IPS-15b (cell line): ENCODE results near the gene CA11.
"Not testable (repeated sequence)": the region's sequence is repeated elsewhere in the genome, so short reads cannot be mapped to it uniquely, and the experiment has no call there.

Experiments
- H3K27me3 ChIP-seq: one replicate; pipeline ENCODE4 v1.6.1; 2013; ENCODE audit warnings: low read length; ENCODE audit not compliant: control insufficient read depth, insufficient read depth
- H3K36me3 ChIP-seq: one replicate; pipeline ENCODE4 v1.6.1; 2013; ENCODE audit warnings: low read length; ENCODE audit not compliant: control insufficient read depth, insufficient read depth
- H3K4me1 ChIP-seq: one replicate; pipeline ENCODE4 v1.6.1; 2013; ENCODE audit warnings: mild to moderate bottlenecking, low read length; ENCODE audit not compliant: control insufficient read depth, insufficient read depth
- H3K4me3 ChIP-seq: one replicate; pipeline ENCODE4 v1.5.1; 2013; ENCODE audit warnings: low read depth, low read length
- H3K9ac ChIP-seq: one replicate; pipeline ENCODE4 v1.6.1; 2013; ENCODE audit warnings: low read depth, mild to moderate bottlenecking, low read length
- H3K9me3 ChIP-seq: one replicate; pipeline ENCODE4 v1.6.1; 2013; ENCODE audit warnings: mild to moderate bottlenecking, low read length; ENCODE audit not compliant: control insufficient read depth, insufficient read depth

Gene CA11

GRCh38 chr19:48646001-48646721 is at the start of gene CA11:
Gene CA11, minus strand, starts transcription at chr19:48646187. Its CDS starts 555 bp downstream, at chr19:48645632.
- Histone ChIP-seq H3K4me1 (peaks cover 4% of the 10 kb centered on the region), H3K9me3 (no peaks in the 10 kb centered on the region), H3K27me3 (no peaks in the 10 kb centered on the region)

GRCh38 chr19:48693629-48694028 is 47.6 kb upstream of the CA11 start:
- H3K4me1 ChIP-seq, H3K9me3 ChIP-seq, H3K4me3 ChIP-seq, H3K27me3 ChIP-seq, H3K36me3 ChIP-seq, H3K9ac ChIP-seq: not testable (repeated sequence)

More at GRCh38 chr19:48646001-48646721, at the start of gene CA11:
- H3K4me3 ChIP-seq, result peak within 1 kb of the TSS; percentile 94
- H3K9ac ChIP-seq, result peak within 1 kb of the TSS; percentile 56
- H3K36me3 ChIP-seq, result no peaks in the 10 kb centered on the region

DNA sequence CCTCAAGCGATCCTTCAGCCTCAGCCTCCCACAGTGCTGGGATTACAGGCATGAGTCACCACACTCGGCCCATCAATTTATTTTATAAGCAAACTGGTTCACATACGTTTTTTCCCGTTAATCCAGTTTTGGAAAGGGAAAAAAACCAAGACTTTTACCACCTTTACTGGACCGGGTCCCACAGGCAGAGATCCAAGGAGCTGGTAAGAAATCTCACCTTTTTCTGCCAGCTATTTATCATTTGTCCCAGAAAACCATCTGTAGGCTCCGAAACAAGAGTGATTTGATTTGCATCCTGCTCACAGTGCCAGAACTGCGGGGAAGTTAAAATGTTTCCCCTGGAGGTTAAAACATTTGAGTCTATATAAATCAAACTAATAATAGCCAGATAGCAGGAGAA is 43.5 kb upstream of the CA11 start:
- Histone ChIP-seq H3K36me3 (no peaks in the 10 kb centered on the region), H3K27me3 (no peaks in the 10 kb centered on the region), H3K4me3 (no peak overlapping the region), H3K9me3 (no peaks in the 10 kb centered on the region), H3K4me1 (no peaks in the 10 kb centered on the region), H3K9ac (no peak overlapping the region)

- no peaks in the 10 kb centered on the region for H3K27me3 ChIP-seq
- H3K4me1 ChIP-seq, result no peaks in the 10 kb centered on the region
- no peak overlapping the region for H3K9ac ChIP-seq
- H3K36me3 ChIP-seq, result no peaks in the 10 kb centered on the region
- H3K9me3 ChIP-seq, result no peaks in the 10 kb centered on the region
- H3K4me3 ChIP-seq, result no peak overlapping the region
These were observed 41.8 kb upstream of the CA11 start for GRCh38 chr19:48687776-48688175.

GRCh38 chr19:48686637-48687036 is 40.6 kb upstream of the CA11 start:
- H3K27me3 ChIP-seq, H3K9ac ChIP-seq, H3K9me3 ChIP-seq, H3K36me3 ChIP-seq, H3K4me3 ChIP-seq, H3K4me1 ChIP-seq: not testable (repeated sequence)

- no peaks in the 10 kb centered on the region for H3K9me3 ChIP-seq
These were observed 40.1 kb upstream of the CA11 start for GRCh38 chr19:48686088-48686487.

DNA sequence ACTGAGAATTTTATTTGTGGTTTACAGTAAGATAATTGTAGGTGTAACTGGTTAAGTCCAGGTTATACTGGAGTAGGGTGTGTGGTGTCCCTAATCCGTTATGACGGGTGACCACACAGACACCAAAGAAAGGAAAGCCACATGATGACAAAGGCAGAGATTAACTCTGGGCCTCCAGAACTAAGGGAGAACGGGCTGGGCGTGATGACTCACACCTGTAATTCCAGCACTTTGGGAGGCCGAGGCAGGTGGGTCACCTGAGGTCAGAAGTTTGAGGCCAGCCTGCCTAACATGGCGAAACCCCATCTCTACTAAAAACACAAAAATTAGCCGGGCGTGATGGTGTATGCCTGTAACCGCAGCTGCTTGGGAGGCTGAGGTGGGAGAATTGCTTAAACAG is 39.6 kb upstream of the CA11 start:
- H3K27me3 ChIP-seq, result no peaks in the 10 kb centered on the region
- H3K36me3 ChIP-seq, result no peaks in the 10 kb centered on the region
- no peak overlapping the region for H3K9ac ChIP-seq
- no peak overlapping the region for H3K4me3 ChIP-seq
- no peaks in the 10 kb centered on the region for H3K4me1 ChIP-seq
- H3K9me3 ChIP-seq, result no peaks in the 10 kb centered on the region

More at GRCh38 chr19:48686088-48686487, 40.1 kb upstream of the CA11 start:
- Histone ChIP-seq H3K36me3 (no peaks in the 10 kb centered on the region), H3K4me1 (no peaks in the 10 kb centered on the region), H3K9ac (no peak overlapping the region), H3K27me3 (no peaks in the 10 kb centered on the region), H3K4me3 (no peak overlapping the region)

GRCh38 chr19:48683349-48683748 is 37.4 kb upstream of the CA11 start:
- H3K36me3 ChIP-seq, result no peaks in the 10 kb centered on the region
- no peaks in the 10 kb centered on the region for H3K4me1 ChIP-seq
- no peak overlapping the region for H3K9ac ChIP-seq
- no peak overlapping the region for H3K4me3 ChIP-seq
- H3K9me3 ChIP-seq, result no peaks in the 10 kb centered on the region
- no peaks in the 10 kb centered on the region for H3K27me3 ChIP-seq

GRCh38 chr19:48681127-48681470 is 35.1 kb upstream of the CA11 start:
- H3K36me3 ChIP-seq, result no peaks in the 10 kb centered on the region
- no peak overlapping the region for H3K4me3 ChIP-seq
- no peak overlapping the region for H3K9ac ChIP-seq
- H3K27me3 ChIP-seq, result no peaks in the 10 kb centered on the region
- H3K4me1 ChIP-seq, result no peaks in the 10 kb centered on the region
- H3K9me3 ChIP-seq, result no peaks in the 10 kb centered on the region

DNA sequence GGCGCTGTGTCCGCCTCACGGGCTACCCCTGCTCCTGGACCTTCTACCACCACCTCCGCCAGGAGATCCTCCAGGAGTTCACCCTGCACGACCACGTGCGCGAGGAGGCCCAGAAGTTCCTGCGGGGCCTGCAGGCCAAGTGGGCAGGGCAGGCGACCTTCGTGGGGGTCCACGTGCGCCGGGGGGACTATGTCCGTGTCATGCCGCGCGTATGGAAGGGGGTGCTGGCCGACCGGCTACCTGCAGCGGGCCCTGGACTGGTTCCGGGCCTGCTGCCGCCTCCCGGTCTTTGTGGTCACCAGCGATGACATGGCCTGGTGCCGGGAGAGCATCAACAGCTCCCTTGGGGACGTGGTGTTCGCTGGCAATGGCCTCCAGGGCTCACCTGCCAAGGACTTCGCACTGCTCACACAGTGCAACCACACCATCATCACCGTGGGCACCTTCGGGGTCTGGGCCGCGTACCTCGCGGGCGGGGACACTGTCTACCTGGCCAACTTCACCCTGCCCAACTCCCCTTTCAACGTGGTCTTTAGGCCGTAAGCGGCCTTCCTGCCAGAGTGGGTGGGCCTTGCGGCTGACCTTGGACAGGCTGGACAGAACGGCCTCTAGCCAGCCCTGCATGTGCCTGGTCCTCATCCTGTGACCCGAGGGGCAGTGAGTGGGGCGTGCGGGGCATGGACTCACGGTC is 34.6 kb upstream of the CA11 start:
- Histone ChIP-seq H3K4me3 (no peak overlapping the region), H3K4me1 (no peaks in the 10 kb centered on the region), H3K36me3 (no peaks in the 10 kb centered on the region), H3K27me3 (no peaks in the 10 kb centered on the region), H3K9me3 (no peaks in the 10 kb centered on the region), H3K9ac (no peak overlapping the region)

DNA sequence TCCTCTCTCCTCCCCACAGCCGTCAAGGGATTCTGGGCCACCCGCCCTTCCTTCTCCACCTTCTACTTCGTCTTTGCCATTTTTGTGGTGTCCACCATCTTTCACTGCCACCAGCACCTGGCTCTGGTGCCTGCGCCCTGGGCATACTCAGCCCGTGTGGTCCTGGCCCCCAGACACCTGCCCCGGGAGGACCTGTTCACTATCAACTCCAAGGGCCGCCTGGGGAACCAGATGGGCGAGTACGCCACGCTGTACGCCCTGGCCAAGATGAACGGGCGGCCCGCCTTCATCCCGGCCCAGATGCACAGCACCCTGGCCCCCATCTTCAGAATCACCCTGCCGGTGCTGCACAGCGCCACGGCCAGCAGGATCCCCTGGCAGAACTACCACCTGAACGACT is 34.0 kb upstream of the CA11 start:
- H3K4me1 ChIP-seq, H3K27me3 ChIP-seq, H3K9me3 ChIP-seq, H3K9ac ChIP-seq, H3K4me3 ChIP-seq, H3K36me3 ChIP-seq: not testable (repeated sequence)

DNA sequence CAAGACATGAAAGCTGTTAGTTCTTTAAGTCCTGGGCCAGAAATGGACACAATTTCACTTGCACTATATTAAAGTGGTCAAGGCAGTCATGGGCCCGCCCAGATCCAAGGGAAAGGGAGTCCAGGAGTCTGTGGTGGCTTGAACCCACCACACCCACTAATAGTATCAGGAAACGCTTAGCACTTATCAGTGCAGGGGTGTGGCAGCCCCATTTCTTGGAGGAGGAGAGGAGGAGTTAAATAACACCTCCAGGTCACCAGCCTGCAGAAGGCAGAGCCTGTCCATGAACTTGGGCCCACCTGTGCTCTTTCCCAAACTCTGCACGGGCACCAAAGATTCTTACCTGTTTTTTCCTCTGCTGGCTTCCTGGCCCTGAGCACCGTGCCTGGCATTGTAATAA is 32.2 kb upstream of the CA11 start:
- no peaks in the 10 kb centered on the region for H3K36me3 ChIP-seq
- no peaks in the 10 kb centered on the region for H3K9me3 ChIP-seq
- H3K4me1 ChIP-seq, result peaks cover 13% of the 10 kb centered on the region
- H3K4me3 ChIP-seq, result no peak overlapping the region
- H3K9ac ChIP-seq, result no peak overlapping the region
- peaks cover 8% of the 10 kb centered on the region for H3K27me3 ChIP-seq
